GM12892 (cell line): Measurements from ENCODE around the gene HES5.

Experiments
- DNase-seq: peaks from one replicate; pipeline ENCODE4 v3.0.0; 2011; ENCODE audit not compliant: insufficient read length
- FAIRE-seq: peaks from 2 replicates; lab custom pipeline; 2011; peaks lifted over from hg19 to GRCh38; lab: Jason Lieb, UNC
- POLR2A ChIP-seq: IDR thresholded peaks from 2 replicates; pipeline ENCODE4 v1.6.1; 2011; ENCODE audit warnings: low read depth, low read length, control low read depth
- POLR2AphosphoS5 ChIP-seq: IDR thresholded peaks from 2 replicates; pipeline ENCODE4 v1.6.1; 2011; ENCODE audit warnings: low read depth, low read length, control low read depth
- TAF1 ChIP-seq: IDR thresholded peaks from 2 replicates; pipeline ENCODE4 v1.6.1; 2011; ENCODE audit warnings: low read depth, mild to moderate bottlenecking, control low read depth, low read length, borderline replicate concordance

HES5 gene

DNA sequence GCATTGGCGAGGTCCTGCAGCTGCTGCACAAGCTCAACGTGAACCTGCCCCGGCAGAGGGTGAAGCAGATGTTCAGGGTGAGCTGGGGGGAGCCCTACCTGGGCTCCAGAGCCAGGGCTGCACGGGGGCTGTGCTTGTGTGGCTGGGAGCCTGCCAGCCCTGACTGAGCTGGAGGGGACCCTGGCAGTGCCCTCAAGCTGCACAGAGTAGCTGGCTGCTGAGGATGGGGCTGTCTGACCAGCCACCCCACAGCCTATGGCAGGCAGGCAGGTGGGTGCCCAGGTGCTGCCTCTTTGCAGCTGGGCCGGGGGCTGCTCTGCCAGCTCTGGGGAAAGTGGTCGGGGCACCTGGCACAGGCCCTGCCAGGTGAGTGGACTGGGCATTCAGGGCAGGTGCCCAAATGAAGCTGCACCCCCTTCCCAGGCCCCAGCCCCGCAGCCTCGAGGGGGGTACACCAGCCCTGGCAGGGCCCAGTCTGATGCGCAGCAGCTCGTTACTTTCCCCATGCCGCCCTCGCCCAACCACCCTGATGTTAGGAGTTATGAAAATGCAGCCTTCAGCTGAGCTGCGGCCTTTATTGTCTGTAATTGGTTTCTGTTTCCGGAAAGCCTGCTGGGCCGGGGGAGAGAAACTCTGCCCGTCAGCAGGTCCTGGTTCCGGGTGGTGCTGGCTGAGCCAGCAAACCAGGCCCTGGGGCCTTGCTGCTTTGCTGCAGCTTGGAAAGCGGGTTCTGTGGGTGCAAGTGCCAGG, 49.7 kb downstream of the HES5 start:
- FAIRE-seq (no peak), DNase-seq (no peak)
- TF ChIP-seq POLR2AphosphoS5 = no peak
- TF ChIP-seq POLR2A = no peak
- TF ChIP-seq TAF1 = no peak

DNA sequence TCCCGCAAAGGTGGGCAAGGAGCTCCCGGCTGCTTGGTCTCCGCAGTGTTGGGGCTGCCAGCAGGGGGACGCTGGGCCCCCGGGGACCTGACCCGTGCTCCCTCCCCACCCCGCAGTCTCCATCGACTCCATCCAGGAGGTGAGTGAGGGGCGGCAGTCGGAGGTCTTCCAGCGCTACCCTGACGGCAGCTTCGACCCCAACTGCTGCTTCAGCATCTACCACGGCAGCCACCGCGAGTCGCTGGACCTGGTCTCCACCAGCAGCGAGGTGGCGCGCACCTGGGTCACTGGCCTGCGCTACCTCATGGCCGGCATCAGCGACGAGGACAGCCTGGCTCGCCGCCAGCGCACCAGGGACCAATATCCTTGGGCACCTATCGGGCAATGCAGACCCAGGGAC, 50.4 kb downstream of the HES5 start:
- DNase-seq (no peak), FAIRE-seq (no peak)
- TF ChIP-seq POLR2AphosphoS5 (no peak), TAF1 (no peak), POLR2A (no peak)

DNA sequence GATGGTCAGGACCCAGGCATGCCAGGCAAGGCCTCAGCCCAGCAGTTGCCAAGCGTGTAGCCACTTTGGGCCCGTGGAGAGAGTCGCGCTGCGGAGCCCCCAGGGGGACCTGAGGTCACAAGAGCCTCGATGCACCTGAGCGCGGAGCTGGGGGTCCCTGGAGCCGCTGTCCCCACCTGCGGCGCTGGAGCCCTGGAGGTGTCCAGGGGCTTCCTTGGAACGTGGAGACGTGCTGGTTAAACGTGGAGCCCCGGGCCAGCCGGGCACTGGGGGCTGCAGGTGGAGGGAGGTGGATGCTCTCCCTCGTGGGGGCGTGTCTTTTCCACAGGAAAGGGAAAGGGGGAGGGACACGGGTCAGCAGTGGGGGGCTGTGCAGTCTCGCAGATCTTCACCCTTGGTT, 50.9 kb downstream of the HES5 start:
- DNase-seq (no peak), FAIRE-seq (no peak)
- TF ChIP-seq POLR2A (no peak), POLR2AphosphoS5 (no peak), TAF1 (no peak)
